SJCRH30 (cell line): ENCODE data around the gene TENM4. TPM values are rescaled to one million over a fixed set of nuclear protein-coding genes. Genes with fewer than 3 reads are reported as not detected.

ENCODE experiments used
- DNase-seq, 2 experiments: peaks; one replicate each; pipeline ENCODE4 v3.0.0-alpha.2; 2015 to 2020
- H3K27ac ChIP-seq: fragments of 250-450 bp; sonication (Bioruptor Pico); 2 replicates; pipeline ENCODE4 v1.5.1; 2020; ENCODE audit warnings: mild to moderate bottlenecking, moderate library complexity
- H3K27me3 ChIP-seq: fragments of 250-450 bp; sonication (Bioruptor Pico); 2 replicates; pipeline ENCODE4 v1.5.1; 2020; ENCODE audit warnings: mild to moderate bottlenecking, moderate library complexity
- H3K36me3 ChIP-seq: fragments of 250-450 bp; sonication (Bioruptor Pico); 2 replicates; pipeline ENCODE4 v1.5.1; 2020; ENCODE audit warnings: mild to moderate bottlenecking, moderate library complexity
- H3K4me1 ChIP-seq: fragments of 250-450 bp; sonication (Bioruptor Pico); 2 replicates; pipeline ENCODE4 v1.5.1; 2020; ENCODE audit warnings: mild to moderate bottlenecking, moderate library complexity
- H3K4me3 ChIP-seq: fragments of 250-450 bp; sonication (Bioruptor Pico); 2 replicates; pipeline ENCODE4 v1.5.1; 2020; ENCODE audit warnings: mild to moderate bottlenecking, moderate library complexity
- H3K9me3 ChIP-seq: fragments of 250-450 bp; sonication (Bioruptor Pico); replicated peaks from 2 replicates; pipeline ENCODE4 v1.5.1; 2020; ENCODE audit warnings: mild to moderate bottlenecking, moderate library complexity
- total RNA-seq: library from RNA; depleted of rRNA; stranded (reverse); fragments of >200 nt; shearing (Covaris generic); gene quantifications from 2 replicates; pipeline ENCODE4 v1.2.3, GENCODE V29; 2014

The TENM4 gene
- total RNA-seq, 1 experiment from 2014 or later = 0.53 TPM

DNA sequence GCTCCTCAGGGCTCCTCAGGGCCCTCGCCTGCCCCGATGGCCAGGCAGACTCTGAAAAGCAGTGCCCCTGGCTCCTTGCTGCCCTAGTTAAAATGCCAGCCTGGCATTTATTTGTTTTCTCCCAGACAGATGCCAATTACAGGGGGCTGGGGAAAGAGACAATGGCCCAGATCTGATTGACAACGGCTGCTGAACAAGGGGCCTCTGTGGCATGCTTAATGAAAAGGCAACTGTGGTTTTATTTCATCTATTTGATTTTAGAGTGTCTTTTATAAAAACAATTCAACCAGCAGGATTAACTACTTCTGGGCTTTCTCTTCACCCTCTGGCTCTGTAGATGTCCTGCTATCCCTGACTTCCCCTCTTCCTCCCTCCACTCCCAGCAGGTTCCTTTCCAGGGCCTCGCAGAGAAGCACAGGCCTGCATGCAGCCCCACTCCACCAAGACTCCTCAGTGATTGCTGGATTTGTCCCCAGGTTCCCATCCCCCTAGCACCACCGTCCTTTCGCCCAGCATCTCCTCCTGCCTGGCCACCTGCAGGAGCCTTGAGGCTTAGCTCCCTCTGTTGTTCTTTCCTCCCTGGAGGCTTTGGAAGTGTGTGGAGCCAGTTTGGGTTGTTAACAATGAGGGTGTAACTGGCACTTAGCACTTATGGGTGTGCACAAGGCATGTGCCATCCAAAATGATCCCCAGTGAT lies 171.1 kb downstream of the TENM4 start:
- no peak overlapping the region for H3K4me3 ChIP-seq
- H3K4me1 ChIP-seq = no peaks in the 10 kb centered on the region
- H3K36me3 ChIP-seq = no peaks in the 10 kb centered on the region
- H3K27ac ChIP-seq = no peak overlapping the region
- H3K9me3 ChIP-seq = no peaks in the 10 kb centered on the region
- no peaks in the 10 kb centered on the region for H3K27me3 ChIP-seq
- DNase-seq = no peak

DNA sequence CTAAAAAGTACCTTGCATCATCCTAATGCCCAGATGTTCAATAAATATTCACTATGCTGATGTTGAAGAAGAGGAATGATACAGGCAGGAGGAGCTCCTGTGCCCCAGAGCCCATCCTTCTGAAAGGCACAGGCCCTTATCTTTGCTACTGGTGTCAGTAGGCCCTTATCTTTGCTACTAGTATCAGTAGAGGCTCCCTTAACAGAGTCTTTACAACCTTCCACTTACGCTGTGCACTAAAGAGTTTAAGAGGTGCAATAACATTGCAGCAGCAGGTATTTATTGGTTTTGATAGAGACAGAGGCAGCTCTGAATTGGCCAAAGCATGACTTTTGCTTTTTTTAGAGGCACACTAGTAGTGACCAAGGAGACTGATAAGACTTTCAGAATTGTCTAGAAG lies 174.4 kb downstream of the TENM4 start:
- Histone ChIP-seq H3K4me1 (peaks cover 5% of the 10 kb centered on the region; the same call in 1 of the 2 replicates), H3K9me3 (no peaks in the 10 kb centered on the region), H3K36me3 (no peaks in the 10 kb centered on the region), H3K4me3 (no peak overlapping the region), H3K27me3 (no peaks in the 10 kb centered on the region), H3K27ac (no peak overlapping the region)
- DNase-seq = no peak

DNA sequence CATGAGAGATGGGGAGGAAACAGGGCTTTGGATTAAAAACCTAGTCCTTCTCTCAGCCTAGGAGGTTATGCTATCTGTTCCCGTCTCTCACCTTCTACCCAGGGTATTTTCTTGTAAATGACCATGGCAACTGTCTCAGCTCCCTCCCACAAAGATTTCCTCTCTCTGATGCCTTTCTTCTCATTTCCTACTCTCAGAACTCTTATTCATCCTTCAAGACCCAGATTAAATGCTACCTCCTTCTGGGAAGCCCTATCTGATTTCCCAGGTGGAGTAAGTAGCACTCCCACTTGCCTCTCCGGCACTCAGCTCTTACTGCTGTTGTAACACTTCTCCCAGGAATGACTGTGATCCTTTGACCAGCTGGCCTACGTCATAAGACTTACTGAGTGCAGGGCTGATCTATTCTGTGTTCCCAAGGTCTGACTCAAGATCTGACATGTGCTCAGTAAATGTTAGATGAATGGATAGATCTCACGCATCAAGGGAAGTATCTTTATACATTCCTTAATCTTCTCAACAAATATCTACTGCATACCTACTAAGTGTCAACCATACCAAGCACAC lies 175.0 kb downstream of the TENM4 start:
- DNase-seq = no peak
- no peaks in the 10 kb centered on the region for H3K27me3 ChIP-seq
- H3K4me1 ChIP-seq = peaks cover 5% of the 10 kb centered on the region; the same call in 1 of the 2 replicates
- no peaks in the 10 kb centered on the region for H3K9me3 ChIP-seq
- H3K36me3 ChIP-seq = no peaks in the 10 kb centered on the region
- no peak overlapping the region for H3K27ac ChIP-seq
- H3K4me3 ChIP-seq = no peak overlapping the region

DNA sequence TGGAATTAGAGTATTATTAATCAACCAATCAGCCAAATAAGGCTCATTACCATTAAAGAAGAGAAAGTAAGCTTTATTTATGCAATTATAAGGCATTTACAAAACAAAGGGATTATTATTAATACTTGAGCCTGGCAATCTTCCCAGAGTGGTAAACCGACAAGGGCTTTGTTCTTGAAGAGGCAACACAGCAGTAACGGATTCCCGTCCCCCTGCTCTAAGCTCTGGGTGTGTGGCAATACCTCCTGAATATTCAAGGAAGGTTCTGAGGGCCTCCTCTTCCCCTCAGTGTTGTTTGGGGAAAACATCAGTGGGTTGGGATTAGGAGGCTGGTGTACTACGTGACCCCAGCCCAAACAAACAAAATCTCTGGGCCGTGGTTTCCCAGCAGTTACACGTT lies 176.5 kb downstream of the TENM4 start:
- Histone ChIP-seq H3K4me1 (peaks cover 5% of the 10 kb centered on the region; the same call in 1 of the 2 replicates), H3K36me3 (no peaks in the 10 kb centered on the region), H3K27ac (no peak overlapping the region), H3K4me3 (no peak overlapping the region), H3K9me3 (no peaks in the 10 kb centered on the region), H3K27me3 (no peaks in the 10 kb centered on the region)
- no peak for DNase-seq

DNA sequence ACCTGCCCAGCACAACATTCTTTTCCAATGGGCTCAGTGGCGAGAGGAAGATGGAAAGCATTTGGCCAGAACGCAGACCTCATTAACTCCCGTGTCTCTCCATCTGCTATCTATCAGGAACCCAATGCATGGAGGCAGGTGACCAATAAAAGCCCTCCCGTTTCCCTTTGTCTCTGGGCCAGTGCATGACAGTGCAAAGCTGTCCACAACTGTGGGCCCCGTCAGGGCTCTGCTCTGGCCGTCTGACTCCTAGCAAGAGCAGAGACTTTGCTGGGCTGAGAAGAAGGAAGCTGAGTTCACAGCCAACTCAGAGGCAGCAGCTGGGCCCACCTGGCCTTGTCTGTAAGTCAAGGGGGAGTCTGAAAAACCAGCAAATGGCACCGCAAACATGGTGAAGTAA lies 177.8 kb downstream of the TENM4 start:
- H3K4me1 ChIP-seq = peaks cover 5% of the 10 kb centered on the region; the same call in 1 of the 2 replicates
- DNase-seq = peak; percentile 67 to 70
- no peak overlapping the region for H3K4me3 ChIP-seq
- no peaks in the 10 kb centered on the region for H3K36me3 ChIP-seq
- no peaks in the 10 kb centered on the region for H3K9me3 ChIP-seq
- H3K27ac ChIP-seq = peak overlapping the region; percentile 7; the same call in 1 of the 2 replicates
- H3K27me3 ChIP-seq = no peaks in the 10 kb centered on the region

DNA sequence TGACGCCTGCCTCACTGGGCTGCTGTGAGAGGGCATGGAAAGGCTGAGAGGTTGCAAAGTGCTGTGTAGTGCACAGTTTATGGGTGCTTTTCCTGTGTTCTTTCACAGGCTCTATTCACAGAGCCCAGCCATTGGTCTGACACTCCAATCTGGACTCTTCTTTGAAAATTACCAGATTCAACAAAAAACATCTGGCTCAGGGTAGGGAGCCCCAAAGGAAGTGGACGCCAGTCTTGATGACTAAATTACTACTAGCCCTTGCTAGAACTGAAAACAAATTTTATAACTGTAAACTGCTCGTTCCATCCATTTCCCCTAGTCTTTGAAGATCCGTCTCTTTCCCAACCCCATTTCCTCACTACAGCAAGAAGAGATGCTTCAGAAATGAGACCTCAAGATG lies 178.6 kb downstream of the TENM4 start:
- Histone ChIP-seq H3K36me3 (no peaks in the 10 kb centered on the region), H3K9me3 (no peaks in the 10 kb centered on the region), H3K4me1 (peaks cover 5% of the 10 kb centered on the region; the same call in 1 of the 2 replicates), H3K4me3 (no peak overlapping the region), H3K27me3 (no peaks in the 10 kb centered on the region), H3K27ac (no peak overlapping the region)
- no peak for DNase-seq

DNA sequence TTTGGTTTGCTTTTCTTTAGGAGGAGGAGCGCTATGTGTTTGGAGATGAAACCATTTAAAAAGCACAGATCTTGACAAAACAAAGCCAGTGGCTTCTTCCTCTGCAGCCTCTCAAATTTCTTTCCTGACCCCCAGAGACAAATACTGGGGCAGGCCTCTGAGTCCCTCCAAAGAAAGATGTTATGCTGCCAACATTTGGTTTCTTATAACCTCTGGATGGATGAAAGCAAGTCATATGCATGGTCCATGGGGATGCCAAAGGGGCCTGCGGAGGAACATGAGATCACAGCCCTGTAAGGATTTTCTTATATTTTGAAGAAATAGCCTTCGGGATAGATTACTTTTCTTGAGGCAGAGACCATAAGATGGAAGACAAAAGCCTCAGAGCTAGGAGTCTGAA lies 179.1 kb downstream of the TENM4 start:
- DNase-seq = no peak
- Histone ChIP-seq H3K36me3 (no peaks in the 10 kb centered on the region), H3K4me1 (peaks cover 5% of the 10 kb centered on the region; the same call in 1 of the 2 replicates), H3K9me3 (no peaks in the 10 kb centered on the region), H3K27ac (no peak overlapping the region), H3K27me3 (no peaks in the 10 kb centered on the region), H3K4me3 (no peak overlapping the region)

DNA sequence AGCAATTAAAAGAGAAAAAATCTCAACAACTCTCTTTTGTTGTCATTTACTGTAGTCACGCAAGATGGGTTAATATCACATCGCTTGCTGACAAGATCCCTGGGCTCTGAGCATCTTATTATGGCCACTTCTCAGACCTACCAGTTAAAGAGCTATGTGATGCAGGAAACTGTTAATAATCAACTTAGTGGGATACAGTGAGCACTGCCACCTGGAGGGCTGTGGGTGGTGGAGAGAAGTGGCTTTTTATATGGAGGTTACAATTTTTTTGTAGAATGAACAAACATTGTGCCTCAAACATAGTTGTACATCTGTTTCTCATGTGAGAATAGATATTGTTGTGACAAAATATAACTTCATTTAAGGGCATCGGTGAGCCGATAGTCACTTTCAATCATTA lies 181.0 kb downstream of the TENM4 start:
- Histone ChIP-seq H3K4me1 (peaks cover 5% of the 10 kb centered on the region; the same call in 1 of the 2 replicates), H3K4me3 (no peak overlapping the region), H3K9me3 (no peaks in the 10 kb centered on the region), H3K27me3 (no peaks in the 10 kb centered on the region), H3K36me3 (no peaks in the 10 kb centered on the region), H3K27ac (no peak overlapping the region)
- DNase-seq = no peak

DNA sequence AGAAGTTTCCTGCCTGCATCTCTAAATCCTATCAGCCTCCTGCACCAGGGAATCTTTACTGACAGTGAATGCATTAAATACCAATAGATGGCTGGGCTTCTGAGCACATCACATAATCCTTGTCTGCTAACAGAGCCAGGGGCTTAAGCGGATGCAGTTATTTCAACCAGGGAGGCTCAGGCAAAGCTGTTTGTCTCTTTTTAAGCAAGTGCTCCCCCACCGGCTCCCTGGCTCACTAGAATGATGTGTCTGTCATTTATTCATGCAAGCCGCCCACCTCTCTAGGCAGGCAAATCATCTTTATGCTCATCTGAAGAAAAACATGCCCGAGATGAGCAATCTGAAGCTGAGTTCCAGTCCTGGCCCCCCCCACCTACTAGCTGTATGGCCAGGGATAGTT lies 182.3 kb downstream of the TENM4 start:
- Histone ChIP-seq H3K27ac (no peak overlapping the region), H3K27me3 (no peaks in the 10 kb centered on the region), H3K36me3 (no peaks in the 10 kb centered on the region), H3K4me1 (peaks cover 5% of the 10 kb centered on the region; the same call in 1 of the 2 replicates), H3K9me3 (no peaks in the 10 kb centered on the region), H3K4me3 (no peak overlapping the region)
- no peak for DNase-seq

DNA sequence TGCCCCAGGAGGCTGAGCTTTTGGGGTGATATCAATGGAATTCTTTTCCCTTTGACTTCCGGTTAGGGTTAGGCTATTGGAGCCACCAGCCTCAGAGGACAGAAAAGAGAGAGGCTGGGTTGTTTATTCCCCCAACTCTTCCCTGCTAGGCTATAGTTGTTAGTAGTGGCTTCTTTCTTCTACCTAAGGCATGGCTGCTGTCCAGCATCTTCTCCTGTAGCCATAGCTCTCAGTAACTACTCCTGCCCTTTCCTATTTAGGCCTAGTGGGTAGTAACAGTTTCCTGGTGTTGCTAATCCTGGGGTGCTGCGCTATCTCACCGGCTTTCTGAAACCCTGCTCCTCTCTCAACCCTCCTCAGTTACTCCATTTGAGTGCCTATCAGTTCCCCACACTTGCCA lies 184.9 kb downstream of the TENM4 start:
- Histone ChIP-seq H3K4me1 (no peaks in the 10 kb centered on the region), H3K27me3 (no peaks in the 10 kb centered on the region), H3K9me3 (no peaks in the 10 kb centered on the region), H3K36me3 (no peaks in the 10 kb centered on the region), H3K4me3 (no peak overlapping the region), H3K27ac (no peak overlapping the region)
- no peak for DNase-seq

DNA sequence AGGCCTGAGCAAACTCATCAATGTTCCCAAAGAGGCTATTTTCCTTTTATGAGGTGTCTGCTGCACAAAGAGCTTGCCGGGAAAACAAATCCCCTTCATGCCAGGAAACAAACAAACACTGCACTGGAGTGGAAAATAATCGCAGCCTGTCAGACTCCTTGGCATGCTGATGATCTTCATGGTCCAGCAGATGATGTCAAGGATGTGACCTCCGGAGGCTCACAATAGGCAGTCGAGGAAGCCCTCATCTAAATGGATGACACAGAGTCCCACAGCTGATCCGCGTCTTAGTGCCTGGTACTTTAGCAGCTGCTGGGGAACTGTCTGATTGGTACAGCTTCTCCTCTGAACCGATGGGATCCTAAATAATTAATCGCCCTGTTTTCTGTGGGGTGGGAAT lies 187.6 kb downstream of the TENM4 start:
- no peak for DNase-seq
- H3K36me3 ChIP-seq = no peaks in the 10 kb centered on the region
- H3K4me3 ChIP-seq = no peak overlapping the region
- no peaks in the 10 kb centered on the region for H3K4me1 ChIP-seq
- H3K27me3 ChIP-seq = no peaks in the 10 kb centered on the region
- no peak overlapping the region for H3K27ac ChIP-seq
- no peaks in the 10 kb centered on the region for H3K9me3 ChIP-seq

DNA sequence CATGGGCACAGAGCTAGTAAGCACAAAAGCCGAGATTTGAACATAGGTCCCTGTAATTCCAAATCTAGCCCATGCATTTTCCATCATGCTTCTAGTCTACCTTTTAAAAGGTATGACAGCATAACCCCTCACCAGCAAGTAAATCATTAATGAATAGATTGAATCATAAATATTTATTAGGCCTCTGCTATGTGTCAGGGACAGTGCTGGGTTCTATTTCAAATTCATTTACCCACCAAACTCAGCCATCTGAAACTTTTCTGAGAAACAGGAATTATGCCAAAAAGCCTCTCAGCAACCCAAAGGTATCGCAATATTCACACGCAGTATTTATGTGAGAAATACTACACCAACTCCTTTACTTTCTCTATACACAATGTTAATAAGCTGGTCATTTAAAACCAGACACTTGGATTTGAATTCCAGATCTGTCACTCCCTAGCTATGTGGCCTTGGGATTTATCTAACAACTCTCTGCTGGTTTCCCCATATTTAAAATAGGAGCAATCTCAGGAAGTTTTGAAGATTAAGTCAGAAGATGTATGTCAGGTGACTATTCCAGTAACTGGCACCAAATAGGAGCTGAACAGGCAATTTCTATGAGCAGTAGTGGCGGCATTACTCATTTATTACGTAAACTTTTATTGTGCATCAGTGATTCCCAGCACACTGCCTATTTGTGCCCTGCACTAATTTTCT lies 191.4 kb downstream of the TENM4 start:
- Histone ChIP-seq H3K36me3 (no peaks in the 10 kb centered on the region), H3K27ac (no peak overlapping the region), H3K4me1 (no peaks in the 10 kb centered on the region), H3K9me3 (no peaks in the 10 kb centered on the region), H3K4me3 (no peak overlapping the region), H3K27me3 (no peaks in the 10 kb centered on the region)
- DNase-seq = no peak

DNA sequence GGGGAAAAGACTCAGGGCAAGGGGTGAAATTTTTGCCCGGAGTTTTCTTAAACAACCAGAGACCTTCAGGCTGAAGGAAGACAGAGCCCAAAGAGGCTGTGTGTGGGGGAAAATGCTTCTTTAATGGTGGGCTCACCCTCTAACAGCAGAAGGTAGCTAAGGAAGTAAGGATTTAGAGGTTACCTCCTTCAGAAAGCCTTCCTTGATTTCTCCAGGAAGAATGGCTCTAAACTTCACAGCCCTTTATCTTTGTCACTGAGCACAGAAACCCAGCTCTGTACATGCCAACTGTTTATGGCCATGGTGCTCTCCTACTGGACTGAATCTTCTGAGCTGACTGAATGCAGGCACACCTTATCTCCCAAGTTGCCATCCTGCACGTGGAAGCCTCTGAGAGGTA lies 196.0 kb downstream of the TENM4 start:
- H3K4me3 ChIP-seq = no peak overlapping the region
- DNase-seq = no peak
- H3K36me3 ChIP-seq = no peaks in the 10 kb centered on the region
- no peak overlapping the region for H3K27ac ChIP-seq
- no peaks in the 10 kb centered on the region for H3K27me3 ChIP-seq
- H3K4me1 ChIP-seq = no peaks in the 10 kb centered on the region
- no peaks in the 10 kb centered on the region for H3K9me3 ChIP-seq

DNA sequence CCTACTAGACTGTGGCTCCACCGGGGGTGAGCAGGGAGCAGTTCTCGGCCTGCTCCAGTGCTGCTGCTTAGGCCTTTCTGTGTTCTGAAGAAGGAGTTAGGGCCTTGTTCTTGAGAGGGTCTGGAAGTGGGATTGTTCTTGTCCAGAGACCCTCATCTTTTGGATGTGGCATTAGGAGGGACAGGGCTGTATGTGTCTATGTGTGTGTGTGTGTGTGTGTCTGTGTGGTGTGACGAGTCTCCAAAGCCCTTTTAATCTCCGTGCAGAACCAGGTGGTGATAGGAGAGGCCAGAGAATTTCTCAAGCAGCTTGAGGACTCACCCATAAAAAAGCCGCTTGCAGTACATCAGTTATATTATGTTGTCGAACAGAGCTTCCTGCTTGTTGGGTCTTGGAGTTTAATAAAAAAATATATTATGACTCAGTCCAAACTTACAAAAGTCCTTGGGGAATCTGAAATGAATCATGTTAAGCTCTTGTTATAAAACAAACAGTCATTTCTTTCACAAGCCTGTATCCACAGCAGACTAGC lies 196.5 kb downstream of the TENM4 start:
- Histone ChIP-seq H3K36me3 (no peaks in the 10 kb centered on the region), H3K9me3 (no peaks in the 10 kb centered on the region), H3K4me1 (no peaks in the 10 kb centered on the region), H3K4me3 (no peak overlapping the region), H3K27ac (no peak overlapping the region), H3K27me3 (no peaks in the 10 kb centered on the region)
- peak in 1 of 2 experiments; percentile 9 for DNase-seq
